ENCODE results near the gene CDCP2.

CDCP2 gene

DNA sequence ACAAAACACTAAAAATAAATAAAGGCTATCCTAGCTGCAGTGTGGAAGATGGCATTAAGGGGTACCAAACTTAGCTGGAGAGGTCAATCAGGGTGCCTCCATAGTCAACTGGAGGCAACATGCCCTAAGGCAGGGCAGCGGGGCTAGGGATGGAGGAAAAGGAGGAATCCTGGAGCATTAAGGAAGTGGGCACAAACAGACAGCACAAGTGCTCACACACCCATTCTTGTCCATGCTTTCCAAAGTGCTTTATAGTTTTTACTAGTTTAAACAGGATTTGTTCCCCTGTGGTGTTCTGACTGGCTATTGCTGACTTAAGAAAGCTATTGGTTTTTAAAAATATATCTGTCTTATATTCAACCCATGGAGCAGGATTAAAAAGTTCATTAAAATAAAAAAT is 66.0 kb downstream of the CDCP2 start:
- no peak for DNase-seq (ENCODE audit: low spot score)
- TF ChIP-seq, protein P1, sequence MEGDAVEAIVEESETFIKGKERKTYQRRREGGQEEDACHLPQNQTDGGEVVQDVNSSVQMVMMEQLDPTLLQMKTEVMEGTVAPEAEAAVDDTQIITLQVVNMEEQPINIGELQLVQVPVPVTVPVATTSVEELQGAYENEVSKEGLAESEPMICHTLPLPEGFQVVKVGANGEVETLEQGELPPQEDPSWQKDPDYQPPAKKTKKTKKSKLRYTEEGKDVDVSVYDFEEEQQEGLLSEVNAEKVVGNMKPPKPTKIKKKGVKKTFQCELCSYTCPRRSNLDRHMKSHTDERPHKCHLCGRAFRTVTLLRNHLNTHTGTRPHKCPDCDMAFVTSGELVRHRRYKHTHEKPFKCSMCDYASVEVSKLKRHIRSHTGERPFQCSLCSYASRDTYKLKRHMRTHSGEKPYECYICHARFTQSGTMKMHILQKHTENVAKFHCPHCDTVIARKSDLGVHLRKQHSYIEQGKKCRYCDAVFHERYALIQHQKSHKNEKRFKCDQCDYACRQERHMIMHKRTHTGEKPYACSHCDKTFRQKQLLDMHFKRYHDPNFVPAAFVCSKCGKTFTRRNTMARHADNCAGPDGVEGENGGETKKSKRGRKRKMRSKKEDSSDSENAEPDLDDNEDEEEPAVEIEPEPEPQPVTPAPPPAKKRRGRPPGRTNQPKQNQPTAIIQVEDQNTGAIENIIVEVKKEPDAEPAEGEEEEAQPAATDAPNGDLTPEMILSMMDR (IDR thresholded peaks at IDR 0.05; ENCODE audit: extremely low read depth, missing control alignments) = no peak

DNA sequence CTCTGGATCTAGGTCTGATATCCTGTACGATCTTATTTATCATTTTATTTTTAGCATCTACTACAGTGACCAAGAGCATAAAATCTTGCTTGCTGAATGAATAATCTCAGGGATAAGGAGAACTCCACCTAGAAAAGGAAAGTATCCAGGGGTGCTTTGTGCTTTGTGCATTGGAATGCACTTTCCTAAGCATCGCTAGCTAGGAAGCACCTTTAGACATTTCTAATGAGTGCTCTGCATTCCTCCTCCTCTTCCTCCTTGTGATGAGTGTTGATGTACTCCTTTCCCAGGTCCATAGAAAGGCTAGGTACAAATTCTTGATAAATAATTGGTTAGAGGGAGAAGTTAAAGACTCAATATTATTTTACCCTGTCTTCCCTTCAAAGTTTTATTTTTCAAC is 68.0 kb downstream of the CDCP2 start:
- DNase-seq (ENCODE audit: low spot score) = no peak
- TF ChIP-seq, protein P1 (IDR thresholded peaks at IDR 0.05; ENCODE audit: extremely low read depth, missing control alignments) = no peak
